Activated naive CD8-positive, alpha-beta T cell treated with anti-CD3 and anti-CD28 coated beads, Interleukin-2, amount 50 U/mL, for 16 hours (primary cell): ENCODE measurements around the gene HAUS6.
"Not testable (repeated sequence)": the region's sequence is repeated elsewhere in the genome, so short reads cannot be mapped to it uniquely, and the experiment has no call there.

ENCODE experiments used
- DNase-seq: peaks from one replicate; pipeline ENCODE4 v3.0.0-alpha.2; 2020; ENCODE audit warnings: low read depth, low spot score

Gene HAUS6

GRCh38 chr9:19048966-19049916 lies 53.5 kb downstream of the HAUS6 start, which contains the start of gene RRAGA:
TSS of gene RRAGA (plus strand) at chr9:19049427. CDS start at chr9:19049660, 233 bp downstream.
- DNase-seq: peak; percentile 84

DNA sequence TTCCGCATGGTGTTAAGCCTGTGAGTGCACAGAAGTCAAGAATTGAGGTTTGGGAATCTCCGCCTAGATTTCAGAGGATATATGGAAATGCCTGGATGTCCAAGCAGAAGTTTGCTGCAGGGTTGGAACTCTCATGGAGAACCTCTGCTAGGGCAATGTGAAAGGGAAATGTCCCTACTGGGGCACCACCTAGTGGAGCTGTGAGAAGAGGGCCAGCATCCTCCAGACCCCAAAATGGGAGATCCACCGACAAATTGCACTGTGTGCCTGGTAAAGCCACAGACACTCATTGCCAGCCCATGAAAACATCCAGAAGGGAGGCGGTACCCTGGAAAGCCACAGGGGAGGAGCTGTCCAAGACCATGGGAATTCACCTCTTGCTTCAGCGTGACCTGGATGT lies 66.1 kb downstream of the HAUS6 start:
- no peak for DNase-seq

DNA sequence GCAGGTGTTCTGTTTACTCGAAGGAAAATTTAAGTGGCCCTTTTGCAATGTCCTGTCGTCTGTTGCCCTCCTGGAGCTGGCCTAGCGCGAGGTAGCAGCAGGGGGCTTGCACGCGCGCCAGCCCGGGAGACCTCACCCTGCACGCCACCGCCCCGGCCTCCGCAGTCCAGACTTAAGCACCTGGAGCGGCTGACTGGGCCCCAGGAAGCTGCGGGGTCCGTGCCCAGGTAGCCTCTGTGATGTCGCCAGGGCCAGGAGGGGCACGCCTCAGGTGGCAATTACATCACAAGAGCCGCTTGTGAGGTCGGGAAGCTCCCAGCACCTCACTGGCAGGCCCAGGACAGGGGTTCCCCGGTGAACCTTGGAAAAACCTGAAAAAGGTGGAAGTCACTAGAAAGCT lies 69.7 kb downstream of the HAUS6 start, which contains the start of gene SAXO1:
Gene SAXO1 (minus strand): TSS at position 195 of the 400 bp plus-strand sequence. CDS start 301 bp downstream, outside the sequence.
- no peak for DNase-seq

DNA sequence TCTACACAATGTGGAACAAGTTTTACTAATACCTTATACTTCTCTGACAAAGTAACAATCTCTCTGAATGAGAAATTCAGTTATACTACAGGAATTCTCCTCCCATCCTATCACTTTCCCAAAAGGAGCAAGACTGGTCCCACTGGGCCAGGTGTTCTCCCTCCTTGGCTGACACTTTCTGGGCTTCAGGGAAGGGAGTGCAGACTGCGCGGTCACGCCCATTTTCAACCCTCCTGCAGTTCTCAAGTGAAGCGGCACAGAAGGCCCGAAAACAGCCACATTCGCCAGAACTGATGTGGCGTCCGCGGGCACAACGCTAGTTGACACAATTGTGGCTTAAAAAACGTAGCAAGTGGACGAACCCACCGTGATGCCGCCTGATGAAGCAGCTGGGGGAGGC lies 70.3 kb downstream of the HAUS6 start:
- DNase-seq: no peak

- DNase-seq: no peak
Observed at GRCh38 chr9:19030899-19031298, 71.8 kb downstream of the HAUS6 start.

- no peak for DNase-seq
Observed at GRCh38 chr9:19028835-19029451, 73.8 kb downstream of the HAUS6 start.

DNA sequence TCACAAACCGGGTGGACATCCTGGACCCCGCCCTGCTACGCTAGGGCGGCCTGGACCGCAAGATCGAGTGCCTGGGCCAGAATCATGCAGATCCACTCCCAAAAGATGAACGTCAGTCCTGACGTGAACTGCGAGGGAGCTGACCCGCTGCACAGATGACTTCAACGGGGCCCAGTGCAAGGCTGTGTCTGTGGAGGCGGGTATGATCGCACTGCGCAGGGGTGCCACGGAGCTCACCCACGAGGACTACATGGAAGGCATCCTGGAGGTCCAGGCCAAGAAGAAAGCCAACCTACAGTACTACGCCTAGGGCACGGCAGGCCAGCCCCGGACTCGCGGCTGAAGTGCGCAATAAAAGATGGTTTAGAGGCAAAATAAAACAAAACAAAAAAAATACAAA lies 74.9 kb downstream of the HAUS6 start:
- no peak for DNase-seq

DNA sequence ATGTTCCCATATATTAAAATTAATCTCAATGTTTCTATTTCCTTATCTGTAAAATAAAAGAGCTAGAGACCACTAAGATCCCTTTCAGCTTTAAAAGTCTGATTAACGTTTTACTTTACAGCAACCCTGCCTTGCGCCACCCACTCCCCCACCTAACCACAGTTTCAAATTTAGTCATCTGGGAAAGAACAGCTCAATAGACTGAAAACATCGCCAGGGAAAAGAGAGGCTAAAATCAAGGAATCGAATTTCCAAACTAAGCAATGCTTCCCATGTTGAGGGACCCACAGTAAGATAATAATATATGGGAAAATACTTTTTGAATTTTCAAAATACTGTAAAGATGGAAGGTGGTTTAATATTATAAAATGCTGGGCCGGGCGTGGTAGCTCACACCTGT lies 76.3 kb downstream of the HAUS6 start:
- no peak for DNase-seq

DNA sequence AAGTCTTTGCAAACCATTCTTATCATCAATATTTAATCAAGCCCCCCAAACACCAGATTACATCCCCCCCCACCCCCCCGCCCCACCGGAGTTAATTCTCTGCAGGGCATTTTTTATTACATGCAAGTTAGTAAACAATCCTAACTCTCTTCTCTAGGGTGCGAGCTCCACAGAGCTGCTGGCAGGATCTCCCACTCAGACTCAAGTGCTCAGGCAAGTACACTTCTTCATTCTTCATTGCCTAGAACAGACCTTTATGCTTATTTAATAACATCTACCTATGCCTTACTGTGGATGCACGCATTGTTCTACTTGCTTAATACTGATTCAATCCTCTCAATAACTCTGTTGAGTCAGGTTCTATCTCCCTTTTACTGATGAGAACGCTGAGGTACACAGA lies 79.6 kb downstream of the HAUS6 start:
- DNase-seq: no peak

DNA sequence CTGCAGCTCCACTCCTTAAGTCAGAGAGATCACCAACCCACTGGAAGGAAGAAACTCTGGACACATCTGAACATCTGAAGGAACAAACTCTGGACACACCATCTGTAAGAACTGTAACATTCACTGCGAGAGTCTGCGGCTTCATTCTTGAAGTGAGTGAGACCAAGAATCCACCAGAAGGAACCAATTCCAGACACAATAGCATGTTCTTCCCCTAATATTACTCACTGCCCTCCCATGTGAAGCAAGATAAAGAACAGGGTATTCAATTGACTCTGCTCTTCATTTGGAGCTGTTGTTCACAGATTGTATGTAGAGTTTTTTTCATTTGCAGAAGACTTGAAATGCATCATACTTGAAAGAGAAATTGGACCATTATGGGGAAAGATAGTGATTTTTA lies 80.5 kb downstream of the HAUS6 start:
- DNase-seq: no peak

DNA sequence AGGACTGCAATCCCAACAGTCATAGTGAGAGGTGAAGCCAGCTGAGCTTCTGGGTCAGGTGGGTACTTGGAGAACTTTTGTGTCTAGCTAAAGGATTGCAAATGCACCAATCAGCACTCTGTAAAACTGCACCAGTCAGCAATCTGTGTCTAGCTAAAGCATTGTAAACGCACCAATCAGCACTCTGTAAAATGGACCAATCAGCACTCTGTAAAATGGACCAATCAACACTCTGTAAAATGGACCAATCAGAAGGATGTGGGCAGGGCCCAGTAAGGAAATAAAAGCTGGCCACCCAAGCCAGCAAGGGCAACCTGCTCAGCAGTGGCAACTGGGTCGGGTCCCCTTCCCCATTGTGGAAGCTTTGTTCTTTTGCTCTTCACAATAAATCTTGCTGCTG lies 81.1 kb downstream of the HAUS6 start:
- not testable (repeated sequence) for DNase-seq

GRCh38 chr9:19020886-19021455 lies 81.7 kb downstream of the HAUS6 start:
- no peak for DNase-seq

GRCh38 chr9:19018201-19018600 lies 84.5 kb downstream of the HAUS6 start:
- DNase-seq: no peak

DNA sequence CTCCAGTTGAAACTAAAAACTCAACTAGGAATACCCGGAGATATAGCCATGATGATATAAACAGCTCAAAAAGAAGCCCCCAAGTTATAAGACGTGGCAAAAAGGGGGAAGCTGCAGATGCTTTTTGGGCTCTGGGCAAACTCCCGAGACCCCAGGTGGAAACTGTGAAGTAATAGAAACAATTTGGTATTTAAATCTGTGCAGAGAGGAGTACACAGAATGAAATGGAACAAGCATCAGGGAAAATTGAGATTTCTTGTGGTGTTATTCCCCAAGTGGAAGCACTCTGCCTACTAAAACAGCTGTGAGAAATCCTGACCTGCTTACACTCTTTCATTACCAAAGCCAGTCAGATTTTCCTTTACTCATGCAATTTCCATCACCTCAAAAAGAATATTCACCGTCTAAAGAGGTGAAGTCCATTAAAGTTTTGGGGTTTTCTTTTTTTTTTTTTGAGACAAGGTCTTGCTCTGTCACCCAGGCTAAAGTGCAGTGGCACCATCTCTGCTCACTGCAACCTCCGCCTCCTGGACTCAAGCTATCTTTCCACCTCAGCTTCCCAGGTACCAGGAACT lies 93.2 kb downstream of the HAUS6 start:
- DNase-seq: no peak
